CD4-positive, alpha-beta T cell (primary cell): Measurements from ENCODE around the gene MTX1. TPM values are rescaled to one million over a fixed set of nuclear protein-coding genes. Genes with fewer than 3 reads are reported as not detected.
A peak's percentile ranks its signal among the peaks of the same experiment; 100 is the strongest.

Source experiments
- ATAC-seq: fragments of 200-7000 bp; cut with Tn5 transposase; one replicate; pipeline ENCODE4 v1.10.0; 2022; ENCODE audit warnings: mild to moderate bottlenecking; ENCODE audit not compliant: poor library complexity
- CTCF ChIA-PET: fragments of 350-600 bp; sonication (Branson Sonifier 250); formaldehyde crosslinking; loops from one replicate; lab custom pipeline; 2021; ENCODE audit warnings: antibody characterized with exemption, inconsistent platforms; lab: Charles Lee
- POLR2A ChIA-PET: fragments of 350-600 bp; sonication (Branson Sonifier 250); formaldehyde crosslinking; loops from one replicate; lab custom pipeline; 2021; ENCODE audit warnings: antibody characterized with exemption, inconsistent platforms; lab: Charles Lee
- DNase-seq, 14 experiments: peaks; one replicate each; pipeline ENCODE4 v3.0.0-alpha.2; 2013 to 2020; ENCODE audit warnings: mixed read lengths in 2 of 14
- H3K27ac ChIP-seq, 2 donors: one replicate each; pipeline versions ENCODE4 v1.5.1 to v1.7.0; 2013; ENCODE audit warnings: low read length in 2 of 2, low read depth in 1 of 2, mild to moderate bottlenecking in 1 of 2
- H3K27me3 ChIP-seq, 2 experiments: 1 replicate in 1 of 2; 2 replicates in 1 of 2; pipeline versions ENCODE4 v1.6.1 to v1.7.0; 2013; ENCODE audit warnings: low read length in 2 of 2, control low read depth in 1 of 2, mild to moderate bottlenecking in 1 of 2, moderate library complexity in 1 of 2; ENCODE audit not compliant: insufficient read depth in 2 of 2, control insufficient read depth in 1 of 2
- H3K36me3 ChIP-seq: one replicate; pipeline ENCODE4 v1.6.1; 2013; ENCODE audit warnings: low read length, control low read depth; ENCODE audit not compliant: insufficient read depth
- H3K4me1 ChIP-seq: one replicate; pipeline ENCODE4 v1.6.1; 2013; ENCODE audit warnings: low read length, control low read depth; ENCODE audit not compliant: insufficient read depth
- H3K4me3 ChIP-seq: one replicate; pipeline ENCODE4 v1.5.1; 2013; ENCODE audit warnings: mild to moderate bottlenecking, low read length, moderate library complexity
- H3K9me3 ChIP-seq, 2 experiments: 1 replicate in 1 of 2; 2 replicates in 1 of 2; pipeline versions ENCODE4 v1.6.1 to v1.7.0; 2013; ENCODE audit warnings: low read length in 2 of 2, mild to moderate bottlenecking in 2 of 2, control low read depth in 1 of 2, moderate library complexity in 1 of 2; ENCODE audit not compliant: control insufficient read depth in 1 of 2, insufficient read depth in 1 of 2
- H3K27ac Mint-ChIP-seq: one replicate; pipeline ENCODE4 v1.8.0; 2020; ENCODE audit warnings: mixed read lengths
- H3K27me3 Mint-ChIP-seq: one replicate; pipeline ENCODE4 v1.8.0; 2021; ENCODE audit warnings: mixed read lengths
- H3K36me3 Mint-ChIP-seq: one replicate; pipeline ENCODE4 v1.8.0; 2021; ENCODE audit warnings: low read depth, mixed read lengths
- H3K4me1 Mint-ChIP-seq: one replicate; pipeline ENCODE4 v1.8.0; 2021; ENCODE audit warnings: low read depth, mixed read lengths
- H3K4me3 Mint-ChIP-seq: one replicate; pipeline ENCODE4 v1.8.0; 2020; ENCODE audit warnings: mild to moderate bottlenecking, mixed read lengths
- H3K9me3 Mint-ChIP-seq: one replicate; pipeline ENCODE4 v1.8.0; 2020; ENCODE audit warnings: mixed read lengths
- intact Hi-C, 2 experiments: fragments of 100-400 bp; cut with DNase I in 1 of 2; cut with micrococcal nuclease in 1 of 2; formaldehyde crosslinking; loops; one replicate each; pipeline versions ENCODE4 v1.15.1 to v1.9.0; 2023 to 2025; cut with DNase I, micrococcal nuclease
- total RNA-seq, 174 experiments: library from RNA in 2 of 174; stranded (reverse) in 2 of 174; gene quantifications; one replicate each; pipeline ENCODE4 v1.2.3 and lab custom pipeline; 2021 to 2026
- TF ChIP-seq, protein P1 (sequence below): fragments of 200-600 bp; IDR thresholded peaks from one replicate; pipeline ENCODE4 v1.8.0; 2022; ENCODE audit warnings: antibody characterized with exemption, mild to moderate bottlenecking

MTX1 gene
- total RNA-seq, 2 experiments from 2014 or later = 19.9 to 20.7 TPM

DNA sequence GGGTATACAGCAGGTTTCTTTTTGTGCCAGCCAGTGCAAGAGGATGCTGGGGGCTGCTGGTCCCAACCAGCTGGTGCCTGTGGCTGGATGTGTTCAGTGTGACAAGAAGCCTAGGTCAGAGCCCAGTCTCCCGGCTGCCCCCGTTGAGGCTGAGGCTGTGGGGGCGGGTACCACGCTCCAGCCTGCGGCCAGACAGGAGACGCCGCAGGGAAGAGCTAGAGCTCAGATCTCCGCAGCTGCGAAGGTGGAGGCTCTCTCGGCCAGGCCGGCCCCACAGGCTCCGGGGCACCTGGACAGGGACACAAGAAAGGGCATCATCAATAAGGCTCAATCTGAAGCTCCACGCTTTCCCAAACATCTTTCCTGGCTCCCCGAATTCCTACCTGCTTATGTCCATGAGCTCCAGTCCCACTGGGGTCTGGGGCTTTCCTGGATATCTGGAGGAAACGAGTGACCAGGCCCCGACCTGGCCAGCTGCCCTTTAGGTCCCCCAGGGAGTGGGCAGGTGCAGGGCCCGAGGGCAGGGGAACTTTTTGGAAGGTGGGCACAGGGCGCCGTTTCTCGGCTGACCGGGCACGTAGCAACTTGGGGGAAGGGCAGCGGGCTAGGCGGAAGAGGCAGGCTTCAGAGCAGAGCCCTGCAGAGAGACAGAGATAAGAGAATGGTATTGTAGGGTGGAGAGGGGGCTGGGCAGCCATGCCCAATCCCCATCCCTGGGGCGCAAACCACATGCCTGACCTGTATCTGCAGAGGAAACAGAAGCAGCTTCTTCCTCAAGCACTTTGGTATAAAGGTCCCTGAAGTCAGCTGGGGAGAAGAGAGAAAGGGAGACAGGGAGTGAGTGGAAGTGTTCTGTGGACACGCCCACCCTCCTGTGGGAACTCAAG, 39.4 kb downstream of the MTX1 start:
- Mint-ChIP-seq H3K27me3 (peaks cover 5% of the 10 kb centered on the region), H3K4me1 (peaks cover 31% of the 10 kb centered on the region), H3K27ac (no peak overlapping the region), H3K36me3 (peaks cover 6% of the 10 kb centered on the region), H3K9me3 (no peaks in the 10 kb centered on the region), H3K4me3 (no peak overlapping the region)
- TF ChIP-seq, protein P1, sequence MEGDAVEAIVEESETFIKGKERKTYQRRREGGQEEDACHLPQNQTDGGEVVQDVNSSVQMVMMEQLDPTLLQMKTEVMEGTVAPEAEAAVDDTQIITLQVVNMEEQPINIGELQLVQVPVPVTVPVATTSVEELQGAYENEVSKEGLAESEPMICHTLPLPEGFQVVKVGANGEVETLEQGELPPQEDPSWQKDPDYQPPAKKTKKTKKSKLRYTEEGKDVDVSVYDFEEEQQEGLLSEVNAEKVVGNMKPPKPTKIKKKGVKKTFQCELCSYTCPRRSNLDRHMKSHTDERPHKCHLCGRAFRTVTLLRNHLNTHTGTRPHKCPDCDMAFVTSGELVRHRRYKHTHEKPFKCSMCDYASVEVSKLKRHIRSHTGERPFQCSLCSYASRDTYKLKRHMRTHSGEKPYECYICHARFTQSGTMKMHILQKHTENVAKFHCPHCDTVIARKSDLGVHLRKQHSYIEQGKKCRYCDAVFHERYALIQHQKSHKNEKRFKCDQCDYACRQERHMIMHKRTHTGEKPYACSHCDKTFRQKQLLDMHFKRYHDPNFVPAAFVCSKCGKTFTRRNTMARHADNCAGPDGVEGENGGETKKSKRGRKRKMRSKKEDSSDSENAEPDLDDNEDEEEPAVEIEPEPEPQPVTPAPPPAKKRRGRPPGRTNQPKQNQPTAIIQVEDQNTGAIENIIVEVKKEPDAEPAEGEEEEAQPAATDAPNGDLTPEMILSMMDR = no peak
- Histone ChIP-seq H3K36me3 (no peaks in the 10 kb centered on the region), H3K4me1 (peaks cover 33% of the 10 kb centered on the region), H3K4me3 (no peak overlapping the region), H3K9me3 (no peaks in the 10 kb centered on the region), H3K27ac (no peak overlapping the region), H3K27me3 (no peaks in the 10 kb centered on the region)
- intact Hi-C loops = no loop called here
- DNase-seq (no peak), ATAC-seq (no peak)
- ChIA-PET POLR2A (no interaction called here), CTCF (interaction anchor here (1.0 to 1.3 kb wide), 2 partner anchors 76 to 101 kb away, joined by 3 to 4 read pairs; no protein-coding TSS in a partner anchor)

- H3K27ac ChIP-seq = no peak overlapping the region
- CTCF ChIA-PET = interaction anchor here (0.6 to 4.4 kb wide), 34 partner anchors 9 to 610 kb away, joined by 3 to 114 read pairs (median 6); partner anchors contain the start of genes CLK2, FDPS, HCN3 and KRTCAP2
- DNase-seq = no peak
Observed at GRCh38 chr1:155250246-155250632, 41.7 kb downstream of the MTX1 start.

More at GRCh38 chr1:155250246-155250632, 41.7 kb downstream of the MTX1 start:
- H3K27me3 Mint-ChIP-seq = no peaks in the 10 kb centered on the region
- intact Hi-C loops = loop anchor here (1.0 to 10.0 kb wide), 5 partner anchors 59 to 344 kb away; partner anchors contain the start of gene FDPS (in 1 of the 2)
- peaks cover 24% of the 10 kb centered on the region for H3K4me1 Mint-ChIP-seq
- TF ChIP-seq, protein P1 = no peak
- Histone ChIP-seq H3K4me1 (peaks cover 32% of the 10 kb centered on the region), H3K36me3 (no peaks in the 10 kb centered on the region), H3K27me3 (no peaks in the 10 kb centered on the region), H3K4me3 (peak overlapping the region; percentile 60), H3K9me3 (no peaks in the 10 kb centered on the region)
- H3K36me3 Mint-ChIP-seq = no peaks in the 10 kb centered on the region
- no peaks in the 10 kb centered on the region for H3K9me3 Mint-ChIP-seq
- POLR2A ChIA-PET = interaction anchor here (0.6 to 5.3 kb wide), 9 partner anchors 11 to 346 kb away, joined by 3 to 51 read pairs (median 3); partner anchors contain the start of genes CLK2, FDPS, KRTCAP2 and RUSC1
- peak overlapping the region; percentile 67 for H3K4me3 Mint-ChIP-seq
- peak overlapping the region; percentile 16 for H3K27ac Mint-ChIP-seq
- ATAC-seq = peak; percentile 1
